NCI-H2227 (cell line): ENCODE results near the gene CACNA1E.
"Not testable (repeated sequence)": the region's sequence is repeated elsewhere in the genome, so short reads cannot be mapped to it uniquely, and the experiment has no call there.

ENCODE experiments used
- DNase-seq: peaks from one replicate; lab custom pipeline; 2025; ENCODE audit not compliant: unreplicated experiment; lab: John Stamatoyannopoulos, UW

Gene CACNA1E

GRCh38 chr1:181801617-181802016 lies 318.3 kb downstream of the CACNA1E start:
- no peak for DNase-seq

GRCh38 chr1:181802466-181802865 lies 319.1 kb downstream of the CACNA1E start:
- no peak for DNase-seq

- no peak for DNase-seq
Measured at GRCh38 chr1:181803421-181803820, 320.1 kb downstream of the CACNA1E start.

- no peak for DNase-seq
Measured at GRCh38 chr1:181804989-181805388, 321.7 kb downstream of the CACNA1E start.

GRCh38 chr1:181806746-181807145 lies 323.4 kb downstream of the CACNA1E start:
- no peak for DNase-seq

GRCh38 chr1:181807251-181807650 lies 323.9 kb downstream of the CACNA1E start:
- DNase-seq = no peak

- DNase-seq = no peak
Measured at GRCh38 chr1:181809991-181810545, 326.8 kb downstream of the CACNA1E start.

- peak; percentile 61 for DNase-seq
Measured at GRCh38 chr1:181812208-181812607, 328.9 kb downstream of the CACNA1E start.

- no peak for DNase-seq
Measured at GRCh38 chr1:181813266-181813665, 329.9 kb downstream of the CACNA1E start.

- DNase-seq = no peak
Measured at GRCh38 chr1:181816608-181817007, 333.3 kb downstream of the CACNA1E start.

- no peak for DNase-seq
Measured at GRCh38 chr1:181817091-181817490, 333.8 kb downstream of the CACNA1E start.

- no peak for DNase-seq
Measured at GRCh38 chr1:181818459-181818858, 335.1 kb downstream of the CACNA1E start.

- no peak for DNase-seq
Measured at GRCh38 chr1:181818943-181819342, 335.6 kb downstream of the CACNA1E start.

GRCh38 chr1:181821701-181822100 lies 338.4 kb downstream of the CACNA1E start:
- no peak for DNase-seq

GRCh38 chr1:181832173-181832880 lies 349.0 kb downstream of the CACNA1E start:
- DNase-seq = not testable (repeated sequence)

- no peak for DNase-seq
Measured at GRCh38 chr1:181846001-181846645, 362.8 kb downstream of the CACNA1E start.

- DNase-seq = no peak
Measured at GRCh38 chr1:181846681-181847080, 363.4 kb downstream of the CACNA1E start.

- DNase-seq = no peak
Measured at GRCh38 chr1:181849071-181849470, 365.8 kb downstream of the CACNA1E start.

GRCh38 chr1:181854212-181854611 lies 370.9 kb downstream of the CACNA1E start:
- DNase-seq = not testable (repeated sequence)

GRCh38 chr1:181855380-181855779 lies 372.1 kb downstream of the CACNA1E start:
- DNase-seq = no peak
